HepG2 (cell line): ENCODE measurements around the gene CARD19. TPM values are rescaled to one million over a fixed set of nuclear protein-coding genes. Genes with fewer than 3 reads are reported as not detected.
A peak's percentile ranks its signal among the peaks of the same experiment; 100 is the strongest.

Experiments used
- CEBPB ChIP-seq: IDR thresholded peaks from 2 replicates; pipeline ENCODE4 v1.6.1; 2011; ENCODE audit warnings: low read depth, low read length, improper control_type of control experiment, borderline replicate concordance
- DNMT1 ChIP-seq: sonication (generic); formaldehyde crosslinking; IDR thresholded peaks from 2 replicates; pipeline ENCODE4 v1.5.1; 2020; ENCODE audit warnings: mild to moderate bottlenecking, missing genetic modification reagents
- ELF4 ChIP-seq: sonication (generic); formaldehyde crosslinking; IDR thresholded peaks from 2 replicates; pipeline ENCODE4 v1.5.0; 2020; ENCODE audit warnings: missing genetic modification reagents, mild to moderate bottlenecking, moderate library complexity, borderline replicate concordance
- FOSL2 ChIP-seq: sonication (generic); formaldehyde crosslinking; IDR thresholded peaks from 2 replicates; pipeline ENCODE4 v1.4.0; 2020; ENCODE audit warnings: missing genetic modification reagents
- HMGXB4 ChIP-seq, 2 experiments: sonication (generic) in 1 of 2; formaldehyde crosslinking in 1 of 2; IDR thresholded peaks; 2 replicates each; pipeline versions ENCODE4 v1.4.0 to v1.6.1; 2018 to 2020; ENCODE audit warnings: missing genetic modification reagents in 2 of 2, borderline replicate concordance in 1 of 2, low read depth in 1 of 2, mild to moderate bottlenecking in 1 of 2, missing biosample characterization in 1 of 2
- NCOR1 ChIP-seq: fragments of 200-600 bp; sonication (generic); IDR thresholded peaks from 2 replicates; pipeline ENCODE4 v1.7.0; 2017; ENCODE audit warnings: antibody characterized with exemption, low read length, borderline replicate concordance
- PRDM10 ChIP-seq: sonication (generic); formaldehyde crosslinking; IDR thresholded peaks from 2 replicates; pipeline ENCODE4 v1.4.0; 2020; ENCODE audit warnings: low read depth, missing genetic modification reagents
- RORA ChIP-seq: sonication (generic); formaldehyde crosslinking; IDR thresholded peaks from 2 replicates; pipeline ENCODE4 v1.5.0; 2020; ENCODE audit warnings: mild to moderate bottlenecking, missing genetic modification reagents, moderate library complexity
- SOX5 ChIP-seq: IDR thresholded peaks from 2 replicates; pipeline ENCODE4 v1.6.1; 2016; ENCODE audit warnings: borderline replicate concordance
- STAT6 ChIP-seq: sonication (generic); formaldehyde crosslinking; IDR thresholded peaks from 2 replicates; pipeline ENCODE4 v1.4.0; 2020; ENCODE audit warnings: missing genetic modification reagents, mild to moderate bottlenecking, borderline replicate concordance
- ZBTB21 ChIP-seq: sonication (generic); formaldehyde crosslinking; IDR thresholded peaks from 2 replicates; pipeline ENCODE4 v1.4.0; 2020; ENCODE audit warnings: missing genetic modification reagents
- ZNF121 ChIP-seq: sonication (generic); formaldehyde crosslinking; IDR thresholded peaks from 2 replicates; pipeline ENCODE4 v1.5.0; 2020; ENCODE audit warnings: mild to moderate bottlenecking, missing genetic modification reagents
- ZNF431 ChIP-seq: sonication (generic); formaldehyde crosslinking; IDR thresholded peaks from 2 replicates; pipeline ENCODE4 v1.9.0; 2022; ENCODE audit warnings: missing genetic modification reagents, low read depth, mild to moderate bottlenecking, borderline replicate concordance
- ZNF451 ChIP-seq: sonication (generic); formaldehyde crosslinking; IDR thresholded peaks from 2 replicates; pipeline ENCODE4 v1.5.0; 2020; ENCODE audit warnings: mild to moderate bottlenecking, missing genetic modification reagents
- ZNF644 ChIP-seq: IDR thresholded peaks from 2 replicates; pipeline ENCODE4 v1.6.1; 2016; ENCODE audit warnings: low read depth
- ZNF710 ChIP-seq: sonication (generic); formaldehyde crosslinking; IDR thresholded peaks from 2 replicates; pipeline ENCODE4 v1.5.0; 2020; ENCODE audit warnings: mild to moderate bottlenecking, missing genetic modification reagents, borderline replicate concordance
- ZNF746 ChIP-seq: sonication (generic); formaldehyde crosslinking; IDR thresholded peaks from 2 replicates; pipeline ENCODE4 v1.8.0; 2022; ENCODE audit warnings: mild to moderate bottlenecking, missing genetic modification reagents
- polyA plus RNA-seq, 8 experiments: library from polyadenylated mRNA; depleted of rRNA in 3 of 8; stranded (reverse) in 7 of 8; unstranded in 1 of 8; fragments of >200 nt; fragmentation: Illumina TruSeq in 4 of 8; extraction: Trizol in 4 of 8; gene quantifications; 2 replicates each; pipeline versions ENCODE4 v1.2.1 to v1.2.3, GENCODE V29; 2011 to 2016; ENCODE audit warnings: low read depth in 4 of 8, missing spikeins in 1 of 8, mixed read lengths in 1 of 8; ENCODE audit not compliant: insufficient read depth in 1 of 8
- total RNA-seq, 5 experiments: library from RNA; depleted of rRNA; stranded (reverse); fragments of >200 nt; fragmentation: Illumina TruSeq; extraction: Trizol; gene quantifications; 2 replicates each; pipeline ENCODE4 v1.2.3, GENCODE V29; 2016; ENCODE audit warnings: low read depth in 1 of 5

Gene CARD19
- total and polyA plus RNA-seq, 2 of the 13 experiments (the other 11 are each of a cell fraction or from before 2014, with no cell fraction given): 18.4 to 47.2 TPM

GRCh38 chr9:93116072-93116961, 20.3 kb downstream of the CARD19 start (continued):
- peak; percentile 41; the same call in 1 of the 2 replicates for TF ChIP-seq ZNF451
- no peak for TF ChIP-seq STAT6 (CRISPR knock-in tag)
- TF ChIP-seq HMGXB4 (CRISPR knock-in tag; IDR thresholded peaks at IDR 0.05; ENCODE audit: borderline replicate concordance in 1 of 2, low read depth in 1 of 2): peak in 1 of 2 experiments; percentile 48; a peak in 1 of 4 replicates
- no peak for TF ChIP-seq RORA (CRISPR knock-in tag)
- TF ChIP-seq NCOR1: peak; percentile 21; the same call in 1 of the 2 replicates
- 0 out of 2 replicates have a peak, but pooled peaks have one; percentile 40 for TF ChIP-seq ZBTB21 (CRISPR knock-in tag)
- peak; percentile 77; the same call in 1 of the 2 replicates for TF ChIP-seq ZNF710
- TF ChIP-seq PRDM10 (CRISPR knock-in tag): no peak
- peak; percentile 57; the same call in 1 of the 2 replicates for TF ChIP-seq SOX5
- peak; percentile 71 for TF ChIP-seq FOSL2 (CRISPR knock-in tag)
- TF ChIP-seq ZNF746 (CRISPR knock-in tag): peak; percentile 45; the same call in 1 of the 2 replicates
- TF ChIP-seq ELF4 (CRISPR knock-in tag): no peak
- peak; percentile 46; the same call in 1 of the 2 replicates for TF ChIP-seq ZNF431 (CRISPR knock-in tag)
- peak; percentile 44; the same call in 1 of the 2 replicates for TF ChIP-seq DNMT1
- no peak for TF ChIP-seq ZNF121
- peak; percentile 99 for TF ChIP-seq CEBPB
- 0 out of 2 replicates have a peak, but pooled peaks have one; percentile 25 for TF ChIP-seq ZNF644
